DMS153 treated with DMSO at 0.1 percent for 48 hours (cell line): ENCODE measurements around the gene OFD1.
A peak's percentile ranks its signal among the peaks of the same experiment; 100 is the strongest.

Experiments
- DNase-seq: peaks from one replicate; lab custom pipeline; 2025; ENCODE audit not compliant: unreplicated experiment; lab: John Stamatoyannopoulos, UW

The OFD1 gene

DNA sequence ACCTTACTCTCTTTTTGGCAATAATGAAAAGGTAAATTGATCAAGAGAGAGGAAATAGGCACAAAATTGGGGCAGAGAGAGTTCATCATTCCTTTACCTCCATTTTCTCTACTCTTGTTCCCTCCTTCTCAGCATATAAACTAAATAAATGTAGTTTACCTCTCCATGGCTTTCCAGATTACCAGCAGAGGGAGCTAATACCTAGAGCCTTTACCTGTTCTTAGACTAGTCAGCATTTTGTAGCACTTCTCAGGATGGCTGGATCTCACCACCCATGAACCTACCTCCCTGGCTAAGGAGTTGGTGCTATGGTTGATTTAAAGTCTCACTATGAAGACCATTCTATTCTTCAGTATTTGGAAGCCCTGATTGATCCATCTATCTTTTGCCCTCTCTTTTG lies 15.7 kb downstream of the OFD1 start:
- DNase-seq, result peak; percentile 22

DNA sequence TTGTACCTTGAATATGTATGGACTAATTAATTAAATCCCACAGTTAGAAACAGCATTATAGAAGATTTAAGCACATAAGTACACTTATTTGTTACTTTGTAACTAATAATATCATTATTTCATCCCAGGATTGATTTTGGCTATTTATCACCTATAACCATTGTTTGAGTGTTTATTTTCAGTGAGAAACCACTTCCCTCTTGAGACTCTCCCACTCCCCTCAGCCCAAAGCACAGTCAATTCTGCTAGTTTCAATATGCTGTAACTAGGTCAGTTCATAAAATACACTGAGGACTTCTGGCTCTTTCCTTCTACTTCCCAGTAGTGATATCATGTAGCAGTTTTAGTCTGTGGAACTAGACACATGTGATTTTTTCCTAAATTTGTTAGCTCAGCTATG lies 16.3 kb downstream of the OFD1 start:
- no peak for DNase-seq

DNA sequence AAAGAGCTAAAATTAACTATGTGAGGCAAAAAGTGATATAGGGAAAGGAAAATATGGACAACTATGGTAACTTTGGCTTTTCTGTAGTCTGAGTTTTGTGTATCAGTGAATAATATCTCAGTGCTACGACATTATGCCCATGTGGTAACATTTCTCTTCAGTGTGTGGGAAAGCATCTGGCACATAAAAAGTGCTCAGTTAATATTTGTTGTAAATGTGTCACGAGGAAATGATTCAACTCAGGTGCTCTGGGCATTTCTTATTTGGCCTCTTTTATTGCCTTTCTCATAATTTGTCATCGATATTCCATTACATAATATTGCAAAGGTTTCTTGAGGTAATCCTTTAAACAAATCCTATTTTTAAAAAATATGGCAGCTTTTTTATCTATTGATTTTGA lies 17.6 kb downstream of the OFD1 start:
- no peak for DNase-seq

DNA sequence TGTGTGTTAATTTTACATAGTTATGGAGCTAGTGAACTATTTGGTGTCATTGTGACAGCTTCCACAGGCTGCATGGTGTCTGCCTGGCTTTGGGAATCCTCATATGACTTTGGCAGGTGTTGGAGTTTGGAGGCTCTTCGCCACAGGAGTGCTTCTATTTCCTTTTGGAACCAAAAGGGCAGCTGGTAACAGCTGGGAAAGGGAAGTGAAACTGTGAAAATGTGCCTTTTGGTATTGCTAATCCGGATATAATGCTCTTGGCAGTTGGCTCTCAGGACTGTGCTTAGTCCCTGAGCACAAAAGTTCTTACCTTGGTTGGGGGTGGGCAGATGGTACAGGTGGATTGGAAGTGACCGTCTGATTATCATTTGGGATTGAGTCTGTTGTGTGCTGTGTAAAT lies 18.1 kb downstream of the OFD1 start:
- no peak for DNase-seq

DNA sequence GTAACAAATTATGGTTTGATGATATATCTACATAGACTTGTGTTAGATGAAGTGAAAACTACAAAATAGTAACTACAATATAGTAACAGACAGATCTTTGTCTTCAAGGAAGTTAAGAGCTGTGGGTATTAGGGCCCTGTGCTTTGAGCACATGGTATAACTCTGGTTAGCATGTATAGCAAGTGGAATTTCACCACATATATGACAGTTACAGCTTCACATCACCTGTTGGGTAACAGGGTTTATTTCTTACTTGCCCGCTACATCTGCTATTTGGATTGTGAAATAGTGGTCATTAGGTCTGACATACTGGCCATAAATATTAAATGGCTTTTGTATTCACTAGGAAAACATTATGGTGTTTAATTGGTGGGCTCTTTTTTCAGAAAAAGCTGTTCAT lies 20.2 kb downstream of the OFD1 start:
- no peak for DNase-seq

DNA sequence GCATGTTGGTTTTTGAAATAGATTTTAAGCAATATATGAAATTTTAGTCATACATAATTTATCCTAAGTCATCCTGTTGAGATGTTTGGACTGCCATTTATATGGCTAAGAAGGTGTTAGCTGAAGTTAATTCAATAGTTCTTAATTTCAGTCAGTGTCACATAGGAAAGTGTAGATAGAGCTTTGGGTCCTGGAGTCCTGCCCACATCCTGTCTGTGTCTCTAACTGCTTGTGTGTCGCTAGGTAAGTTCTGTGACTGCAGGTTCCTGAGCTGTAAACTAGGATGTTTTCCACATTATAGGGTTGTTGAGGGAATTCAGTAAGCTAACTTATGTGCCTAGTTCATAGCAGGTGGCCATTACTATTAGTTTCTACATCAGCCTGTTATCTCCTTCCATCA lies 20.7 kb downstream of the OFD1 start:
- DNase-seq, result no peak

DNA sequence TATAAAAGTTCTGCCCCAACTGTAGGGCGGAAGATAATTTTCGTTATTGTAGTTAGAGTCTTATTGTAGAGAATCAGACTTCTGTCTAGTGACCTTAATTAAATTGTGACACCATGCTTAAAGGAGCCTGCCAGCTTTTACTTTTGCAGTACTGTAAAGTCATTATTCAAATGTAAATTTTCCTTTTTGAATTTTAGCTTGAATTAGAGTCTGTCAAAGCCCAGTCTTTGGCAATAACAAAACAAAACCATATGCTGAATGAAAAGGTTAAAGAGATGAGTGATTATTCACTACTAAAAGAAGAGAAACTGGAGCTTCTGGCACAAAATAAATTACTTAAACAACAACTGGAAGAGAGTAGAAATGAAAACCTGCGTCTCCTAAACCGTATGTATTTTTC lies 21.8 kb downstream of the OFD1 start:
- no peak for DNase-seq

DNA sequence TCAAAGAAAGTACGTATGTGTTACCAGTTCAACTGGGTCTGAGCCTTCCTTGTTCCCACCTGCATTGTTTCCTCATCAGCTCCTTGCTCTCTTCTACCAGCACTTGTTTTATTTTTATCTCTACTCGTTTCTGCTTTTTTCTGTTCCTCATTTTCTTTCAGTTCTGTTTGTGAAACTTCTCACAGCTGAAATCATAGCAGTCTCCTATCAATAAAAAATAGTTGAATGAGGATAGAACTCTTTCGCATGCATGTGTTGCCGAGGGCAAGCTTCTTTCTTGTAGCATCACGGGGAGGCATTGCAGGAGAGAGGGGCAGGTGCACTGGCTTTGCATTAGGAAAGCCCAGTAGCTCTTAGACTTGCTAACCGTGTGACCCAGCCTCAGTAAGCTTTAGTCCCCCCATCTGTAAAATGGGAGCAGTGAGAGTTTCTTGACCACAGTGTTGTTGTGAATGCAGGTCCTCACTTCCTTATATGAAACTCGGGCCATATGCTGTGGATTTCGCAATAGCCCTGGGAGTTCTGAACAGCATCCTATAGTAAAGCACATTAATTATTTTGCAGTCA lies 24.7 kb downstream of the OFD1 start:
- DNase-seq, result no peak

DNA sequence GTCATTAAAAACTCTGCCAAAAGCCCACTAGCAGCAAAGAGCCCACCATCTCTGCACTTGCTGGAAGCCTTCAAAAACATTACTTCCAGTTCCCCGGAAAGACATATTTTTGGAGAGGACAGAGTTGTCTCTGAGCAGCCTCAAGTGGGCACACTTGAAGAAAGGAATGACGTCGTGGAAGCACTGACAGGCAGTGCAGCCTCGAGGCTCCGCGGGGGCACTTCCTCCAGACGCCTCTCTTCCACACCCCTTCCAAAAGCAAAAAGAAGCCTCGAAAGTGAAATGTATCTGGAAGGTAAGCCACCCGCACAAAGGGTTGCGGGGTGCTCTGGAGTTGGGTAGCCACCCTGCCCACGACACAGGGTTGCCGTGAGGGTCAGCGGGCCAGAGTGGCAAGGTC lies 25.9 kb downstream of the OFD1 start:
- DNase-seq, result no peak

DNA sequence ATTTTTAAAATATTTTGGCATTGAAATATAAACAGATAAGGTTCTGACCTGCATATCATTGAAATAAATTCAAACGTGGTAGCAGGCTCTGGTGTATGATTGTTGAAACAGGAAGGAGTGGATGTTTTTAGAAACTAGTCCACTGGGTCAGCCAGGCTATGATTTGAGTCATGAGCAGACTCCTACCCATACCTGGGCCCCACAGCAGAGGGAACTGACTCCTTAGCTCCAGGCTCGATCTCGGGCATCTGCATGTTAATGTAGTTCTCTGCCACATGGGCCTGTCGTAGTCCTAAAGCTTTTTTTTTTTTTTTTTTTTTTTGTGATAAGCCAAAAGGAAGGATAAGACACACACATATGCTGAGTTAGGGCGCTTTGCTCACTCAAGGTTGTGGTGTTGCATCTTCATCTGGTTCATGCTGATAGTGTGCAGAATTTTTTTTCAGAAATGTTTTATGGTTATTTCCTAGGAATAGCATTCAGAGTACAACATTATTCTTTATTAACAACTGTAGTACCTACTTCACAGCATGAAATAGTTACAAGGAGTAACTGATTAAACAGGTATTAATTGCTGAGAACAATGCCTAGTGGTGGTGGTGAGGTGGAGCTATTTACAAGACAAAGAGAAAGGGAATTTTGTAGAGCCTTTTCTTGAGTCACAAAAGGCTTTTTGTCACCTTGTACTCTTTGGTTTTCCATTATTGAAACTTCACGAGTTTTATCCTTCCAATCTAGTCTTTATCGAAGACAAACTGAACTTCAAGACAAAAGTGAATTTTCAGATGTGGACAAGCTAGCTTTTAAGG lies 27.3 kb downstream of the OFD1 start:
- DNase-seq, result no peak

DNA sequence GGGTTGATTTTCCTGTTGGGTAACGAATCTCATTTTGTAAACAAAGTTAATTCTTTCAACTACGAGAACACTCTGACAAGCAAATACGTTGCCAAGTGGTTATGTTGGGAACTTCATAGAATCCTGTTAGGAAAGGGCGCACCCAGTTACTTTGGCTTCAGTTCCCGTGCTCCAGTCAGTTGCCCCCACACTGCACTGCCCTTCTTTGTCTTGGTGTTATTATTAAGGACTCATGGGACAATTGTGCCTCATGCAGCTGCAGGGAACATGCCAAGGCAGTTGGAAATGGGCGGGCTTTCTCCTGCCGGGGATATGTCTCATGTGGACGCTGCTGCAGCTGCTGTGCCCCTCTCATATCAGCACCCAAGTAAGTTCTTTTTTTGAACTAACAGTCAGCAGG lies 28.9 kb downstream of the OFD1 start:
- DNase-seq, result no peak

DNA sequence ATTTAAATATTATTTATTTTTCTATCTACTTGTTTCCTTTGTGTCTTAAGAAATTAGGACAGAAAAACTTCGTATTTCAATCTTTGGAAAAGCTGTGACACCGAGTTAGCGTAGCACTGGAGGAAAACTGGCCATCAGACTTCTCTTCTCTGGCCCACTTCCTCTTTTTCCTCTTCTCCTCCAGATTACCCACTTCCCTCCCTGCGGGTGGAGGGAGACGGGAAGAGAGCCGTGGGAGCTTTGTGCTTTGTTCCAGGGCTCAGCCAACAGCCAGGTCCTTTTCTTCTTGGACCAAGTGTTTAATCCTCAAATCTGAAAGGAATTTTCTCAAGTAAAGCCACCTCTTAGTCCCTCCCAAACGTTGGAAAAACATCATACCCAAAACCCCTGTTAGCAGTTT lies 29.7 kb downstream of the OFD1 start:
- DNase-seq, result no peak

DNA sequence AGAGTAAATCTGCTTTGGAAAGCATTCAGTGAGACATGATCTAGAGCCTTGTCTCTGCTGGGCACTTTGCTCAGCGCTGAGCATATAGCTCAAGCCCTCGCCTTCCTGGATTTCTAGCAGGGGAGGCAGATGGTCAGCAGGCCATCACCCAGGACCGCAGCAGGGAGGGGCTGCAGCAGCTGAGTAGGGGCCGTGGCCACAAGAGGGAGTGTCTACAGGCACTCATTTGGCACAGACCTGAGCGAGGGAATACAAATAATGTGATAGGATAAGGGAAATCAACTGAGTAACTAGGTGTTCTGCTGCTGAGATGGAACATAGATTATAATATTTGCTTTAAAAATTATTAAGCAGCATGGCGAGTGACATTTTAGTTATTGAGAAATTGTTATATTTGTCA lies 30.2 kb downstream of the OFD1 start:
- DNase-seq, result no peak

DNA sequence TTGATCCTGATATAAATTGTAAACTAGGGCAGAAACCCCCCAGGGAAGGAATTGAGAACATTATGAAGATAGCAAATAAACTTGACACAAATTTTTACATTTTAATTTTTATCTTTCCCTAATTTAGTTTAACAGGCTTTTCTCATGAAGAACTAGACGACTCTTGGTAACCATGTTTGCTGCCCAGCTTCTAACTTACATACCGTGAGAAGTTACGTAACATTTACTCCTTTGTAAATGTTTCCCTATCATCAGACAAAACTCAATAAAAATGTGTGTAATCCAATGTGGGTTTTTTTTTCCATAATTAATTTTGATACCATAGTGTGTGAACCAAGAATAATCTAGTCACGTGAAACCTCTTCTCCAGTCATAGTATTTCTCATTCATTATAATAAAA lies 34.4 kb downstream of the OFD1 start:
- no peak for DNase-seq

DNA sequence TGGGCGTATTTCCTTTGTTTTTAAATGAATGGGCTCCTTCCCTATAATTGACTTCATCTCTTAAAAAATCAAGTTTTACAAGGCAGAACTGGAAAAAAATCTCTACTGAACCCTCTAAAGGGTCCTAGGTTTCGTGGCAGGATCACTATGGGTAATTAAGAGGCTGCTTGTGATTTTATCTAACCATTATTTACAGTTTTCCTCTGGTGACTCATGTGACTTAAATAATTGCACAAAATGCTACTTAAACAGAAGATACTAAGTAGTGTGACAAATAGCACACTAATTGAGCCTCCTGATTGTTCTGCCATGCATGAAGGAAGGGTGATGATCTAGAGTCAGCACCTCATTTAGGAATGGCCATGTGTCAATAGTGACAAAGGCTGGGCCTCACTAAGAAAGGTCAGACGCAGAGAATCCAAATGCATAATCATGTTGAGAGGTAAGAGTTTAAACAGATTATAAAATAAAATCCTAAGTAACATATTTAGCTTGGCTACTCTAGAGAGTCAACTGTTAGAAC lies 35.5 kb downstream of the OFD1 start:
- no peak for DNase-seq

DNA sequence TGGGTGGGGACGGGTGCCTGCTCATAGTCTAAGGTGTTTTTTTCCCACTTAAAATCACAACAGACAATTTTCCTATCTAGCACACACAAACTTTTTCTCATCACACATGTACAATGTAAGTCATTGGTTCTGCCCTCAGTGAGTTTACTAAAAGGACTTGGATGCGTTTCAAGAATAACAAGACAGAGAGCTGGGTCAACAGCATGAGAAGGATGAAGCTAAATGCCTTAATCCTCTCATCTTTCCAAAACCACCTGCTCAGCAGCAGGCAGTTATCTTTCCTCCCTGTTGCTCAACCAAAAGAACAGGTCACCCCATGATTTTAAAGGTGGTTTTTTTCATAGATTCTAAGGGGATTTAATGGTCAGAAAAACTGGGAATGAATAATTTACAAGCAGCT lies 40.1 kb downstream of the OFD1 start:
- DNase-seq, result no peak

DNA sequence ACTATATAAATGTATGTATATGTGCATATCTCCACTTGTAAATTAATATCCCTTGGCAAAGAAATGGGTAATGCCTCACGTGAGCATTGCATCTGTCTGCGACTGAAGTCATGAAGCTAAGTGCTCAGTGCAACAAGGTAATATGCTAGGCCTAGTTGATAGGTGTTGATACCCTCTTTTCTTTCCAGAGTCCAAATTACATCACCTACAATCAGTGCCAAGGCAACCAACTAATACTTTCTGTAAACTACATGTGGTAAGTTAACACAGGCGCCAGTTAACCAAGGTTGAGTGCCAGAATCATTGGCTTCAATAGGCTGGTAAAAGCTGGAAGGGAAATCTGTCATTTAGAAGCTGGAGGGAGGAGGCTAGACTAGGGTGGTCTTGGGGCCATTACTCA lies 41.3 kb downstream of the OFD1 start:
- no peak for DNase-seq

DNA sequence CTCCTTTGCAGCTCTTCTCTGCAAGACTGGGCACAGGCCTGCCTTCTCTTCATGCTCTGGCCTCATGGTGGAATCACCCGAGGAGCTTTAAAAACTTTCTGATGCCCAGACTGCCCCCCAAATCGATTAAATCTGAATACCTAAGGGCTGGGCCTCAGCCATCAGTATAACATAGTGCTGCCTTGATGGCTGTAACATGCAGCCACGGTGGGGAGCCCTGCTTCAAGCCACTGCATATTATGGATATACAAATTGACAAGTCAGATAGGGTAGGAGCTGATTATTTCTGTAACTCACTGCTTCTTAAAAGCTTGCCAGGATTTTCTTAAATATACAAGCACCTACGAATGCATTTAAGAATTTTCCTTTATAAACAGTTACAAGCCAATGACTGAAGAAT lies 41.8 kb downstream of the OFD1 start:
- no peak for DNase-seq

DNA sequence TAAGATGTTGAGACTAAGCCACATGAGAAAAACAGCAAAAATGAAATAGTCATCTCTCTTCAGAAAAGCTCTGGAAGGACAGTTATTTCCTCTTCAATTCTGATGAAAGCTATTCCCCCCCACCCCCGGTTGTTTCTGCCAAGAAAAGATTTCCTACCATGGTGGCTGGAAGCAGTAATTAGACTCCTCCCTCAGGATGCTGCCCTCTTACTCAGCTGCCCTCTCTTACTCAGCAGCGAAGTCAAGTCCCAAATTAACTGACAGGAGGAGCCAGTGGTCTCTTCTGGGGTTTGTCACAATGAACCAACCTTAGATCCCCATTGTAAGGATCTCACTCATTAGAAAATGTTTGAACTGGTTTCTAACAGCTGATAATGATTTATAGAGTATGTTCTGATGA lies 44.4 kb downstream of the OFD1 start:
- DNase-seq, result no peak

DNA sequence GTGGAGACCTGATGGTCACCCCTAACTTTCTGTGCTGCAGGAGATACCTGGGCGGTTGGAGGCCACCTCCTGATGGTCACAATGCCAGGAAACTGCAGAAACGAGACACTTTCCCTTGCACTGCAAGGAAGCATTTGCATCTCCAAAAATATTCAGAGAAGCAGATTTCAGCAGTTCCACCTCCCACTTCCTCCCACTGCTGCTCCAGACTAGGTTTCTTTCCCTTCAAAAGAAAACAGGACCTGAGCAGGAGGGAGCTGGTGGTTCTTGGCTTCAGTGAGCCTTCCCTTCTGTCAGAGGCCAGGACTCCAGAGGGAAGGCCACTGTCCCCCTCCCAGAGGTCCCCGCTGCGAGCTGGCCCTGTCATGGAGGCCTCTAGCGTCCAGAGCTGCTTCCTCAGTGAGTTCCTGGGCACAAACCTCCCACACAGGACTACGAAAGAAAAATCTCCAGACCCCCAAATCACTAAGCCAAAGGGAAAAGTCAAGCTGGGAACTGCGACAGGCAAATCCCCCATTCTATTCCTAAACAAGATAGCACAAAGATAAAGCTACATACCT lies 46.4 kb downstream of the OFD1 start:
- DNase-seq, result no peak

DNA sequence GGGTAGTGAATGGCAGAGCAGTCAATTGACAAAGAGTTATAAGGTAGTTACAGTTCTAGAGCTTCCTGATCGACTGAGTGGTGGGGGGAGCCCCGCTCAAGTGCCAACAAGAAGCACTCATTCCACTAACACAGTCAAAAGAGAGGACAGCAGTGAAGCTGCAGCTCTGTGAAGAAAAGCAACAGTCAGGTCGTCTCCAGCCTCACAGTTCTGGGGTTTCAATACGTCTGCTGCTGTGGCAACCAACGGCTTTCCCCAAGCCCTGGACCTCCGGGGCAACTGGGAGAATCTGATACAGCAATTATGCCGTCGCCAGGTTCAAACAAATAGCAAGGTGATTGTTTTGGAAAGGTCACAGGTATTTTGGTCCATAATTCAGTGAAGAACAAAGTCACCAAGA lies 51.5 kb downstream of the OFD1 start:
- DNase-seq, result peak; percentile 8
